ENCODE results near the gene DHRS7B. TPM values are rescaled to one million over a fixed set of nuclear protein-coding genes. Genes with fewer than 3 reads are reported as not detected.
A peak's percentile ranks its signal among the peaks of the same experiment; 100 is the strongest.
"Not testable (repeated sequence)": the region's sequence is repeated elsewhere in the genome, so short reads cannot be mapped to it uniquely, and the experiment has no call there.

DHRS7B gene
- total and polyA plus RNA-seq, 5 experiments from 2014 or later = 6.4 to 11.7 (median 8.0) TPM

- ATAC-seq = no peak
- POLR2A ChIA-PET = no interaction called here
- Mint-ChIP-seq H3K27ac (no peak overlapping the region), H3K9me3 (no peaks in the 10 kb centered on the region), H3K4me3 (no peak overlapping the region), H3K4me1 (peaks cover 0 to 5% (median 1%) of the 10 kb centered on the region in 4 donors), H3K27me3 (no peaks in the 10 kb centered on the region), H3K36me3 (peaks cover 0 to 45% (median 13%) of the 10 kb centered on the region in 3 donors)
- DNase-seq = no peak
Observed at GRCh38 chr17:21176773-21177395, 50.1 kb downstream of the DHRS7B start.

GRCh38 chr17:21177401-21177800 is 50.6 kb downstream of the DHRS7B start:
- POLR2A ChIA-PET = no interaction called here
- Mint-ChIP-seq H3K4me1 (peaks cover 0 to 6% (median 1%) of the 10 kb centered on the region in 4 donors), H3K36me3 (peaks cover 0 to 44% (median 13%) of the 10 kb centered on the region in 3 donors), H3K4me3 (no peak overlapping the region), H3K27ac (peak overlapping the region in 1 of 10 donors; percentile 71), H3K27me3 (no peaks in the 10 kb centered on the region), H3K9me3 (no peaks in the 10 kb centered on the region)
- ATAC-seq (no peak), DNase-seq (no peak)

- DNase-seq (no peak), ATAC-seq (no peak)
- H3K4me1 Mint-ChIP-seq = peaks cover 0 to 6% (median under 1%) of the 10 kb centered on the region in 4 donors
- peaks cover 0 to 42% (median 12%) of the 10 kb centered on the region in 3 donors for H3K36me3 Mint-ChIP-seq
- POLR2A ChIA-PET = interaction anchor here (0.6 kb wide), 1 partner anchor 54 kb away, joined by 5 read pairs; no protein-coding TSS in a partner anchor
- no peak overlapping the region for H3K4me3 Mint-ChIP-seq
- peak overlapping the region in 1 of 10 donors; percentile 71 for H3K27ac Mint-ChIP-seq
- H3K9me3 Mint-ChIP-seq = no peaks in the 10 kb centered on the region
- H3K27me3 Mint-ChIP-seq = no peaks in the 10 kb centered on the region
Observed at GRCh38 chr17:21177854-21178600, 51.3 kb downstream of the DHRS7B start.

GRCh38 chr17:21183468-21183867 is 56.7 kb downstream of the DHRS7B start:
- POLR2A ChIA-PET = no interaction called here
- H3K4me3 Mint-ChIP-seq = no peak overlapping the region

GRCh38 chr17:21184570-21184969 is 57.8 kb downstream of the DHRS7B start:
- Mint-ChIP-seq H3K36me3 (peaks cover 3 to 56% (median 13%) of the 10 kb centered on the region in 3 donors), H3K4me1 (peaks cover 0 to 5% (median under 1%) of the 10 kb centered on the region in 4 donors), H3K9me3 (no peaks in the 10 kb centered on the region), H3K27ac (no peak overlapping the region), H3K27me3 (no peaks in the 10 kb centered on the region), H3K4me3 (no peak overlapping the region)
- POLR2A ChIA-PET = no interaction called here
- ATAC-seq = no peak
- DNase-seq = no peak

More at GRCh38 chr17:21183468-21183867, 56.7 kb downstream of the DHRS7B start:
- ATAC-seq (no peak), DNase-seq (no peak)
- H3K4me1 Mint-ChIP-seq = peaks cover 0 to 5% (median under 1%) of the 10 kb centered on the region in 4 donors
- H3K27ac Mint-ChIP-seq = peak overlapping the region in 2 of 10 donors; percentile 3 to 73
- H3K27me3 Mint-ChIP-seq = no peaks in the 10 kb centered on the region
- H3K36me3 Mint-ChIP-seq = peaks cover 3 to 60% (median 13%) of the 10 kb centered on the region in 3 donors
- no peaks in the 10 kb centered on the region for H3K9me3 Mint-ChIP-seq

GRCh38 chr17:21185061-21185460 is 58.3 kb downstream of the DHRS7B start:
- H3K4me3 Mint-ChIP-seq = no peak overlapping the region
- no peak for ATAC-seq
- DNase-seq = no peak
- H3K36me3 Mint-ChIP-seq = peaks cover 3 to 58% (median 12%) of the 10 kb centered on the region in 3 donors
- POLR2A ChIA-PET = no interaction called here
- H3K4me1 Mint-ChIP-seq = peaks cover 0 to 5% (median under 1%) of the 10 kb centered on the region in 4 donors
- no peaks in the 10 kb centered on the region for H3K27me3 Mint-ChIP-seq
- H3K9me3 Mint-ChIP-seq = no peaks in the 10 kb centered on the region
- no peak overlapping the region for H3K27ac Mint-ChIP-seq

- H3K27me3 Mint-ChIP-seq = no peaks in the 10 kb centered on the region
- peak overlapping the region in 1 of 10 donors; percentile 14 for H3K27ac Mint-ChIP-seq
- DNase-seq = no peak
- H3K4me3 Mint-ChIP-seq = no peak overlapping the region
- no peaks in the 10 kb centered on the region for H3K9me3 Mint-ChIP-seq
- peaks cover 3 to 64% (median 12%) of the 10 kb centered on the region in 3 donors for H3K36me3 Mint-ChIP-seq
- peaks cover 0 to 5% (median under 1%) of the 10 kb centered on the region in 4 donors for H3K4me1 Mint-ChIP-seq
- no peak for ATAC-seq
- POLR2A ChIA-PET = no interaction called here
Observed at GRCh38 chr17:21186399-21187187, 59.8 kb downstream of the DHRS7B start.

- H3K4me3 Mint-ChIP-seq = no peak overlapping the region
- no peaks in the 10 kb centered on the region for H3K9me3 Mint-ChIP-seq
- ATAC-seq = no peak
- H3K36me3 Mint-ChIP-seq = peaks cover 3 to 52% (median 6%) of the 10 kb centered on the region in 3 donors
- DNase-seq = no peak
- H3K4me1 Mint-ChIP-seq = peaks cover 0 to 5% (median 2%) of the 10 kb centered on the region in 4 donors
- no peaks in the 10 kb centered on the region for H3K27me3 Mint-ChIP-seq
- POLR2A ChIA-PET = no interaction called here
- peak overlapping the region in 1 of 10 donors; percentile 11 for H3K27ac Mint-ChIP-seq
Observed at GRCh38 chr17:21189361-21189760, 62.6 kb downstream of the DHRS7B start.

- H3K36me3 Mint-ChIP-seq = peaks cover 2 to 51% (median 3%) of the 10 kb centered on the region in 3 donors
- H3K4me1 Mint-ChIP-seq = peaks cover 0 to 7% (median 3%) of the 10 kb centered on the region in 4 donors
- POLR2A ChIA-PET = no interaction called here
- peak overlapping the region in 4 of 10 donors; percentile 30 to 67 (median 44) for H3K27ac Mint-ChIP-seq
- ATAC-seq (no peak), DNase-seq (no peak)
- H3K9me3 Mint-ChIP-seq = no peaks in the 10 kb centered on the region
- H3K27me3 Mint-ChIP-seq = no peaks in the 10 kb centered on the region
- no peak overlapping the region for H3K4me3 Mint-ChIP-seq
Observed at GRCh38 chr17:21190078-21190477, 63.3 kb downstream of the DHRS7B start.

GRCh38 chr17:21191698-21192097 is 64.9 kb downstream of the DHRS7B start:
- Mint-ChIP-seq H3K4me1 (peaks cover 0 to 7% (median 3%) of the 10 kb centered on the region in 4 donors), H3K4me3 (no peak overlapping the region), H3K9me3 (no peaks in the 10 kb centered on the region), H3K27ac (peak overlapping the region in 1 of 10 donors; percentile 51), H3K27me3 (no peaks in the 10 kb centered on the region), H3K36me3 (peaks cover under 1 to 50% (median 2%) of the 10 kb centered on the region in 3 donors)
- DNase-seq (no peak), ATAC-seq (no peak)
- POLR2A ChIA-PET = no interaction called here

GRCh38 chr17:21192414-21192813 is 65.7 kb downstream of the DHRS7B start:
- H3K4me1 Mint-ChIP-seq, ATAC-seq, H3K4me3 Mint-ChIP-seq, H3K9me3 Mint-ChIP-seq, DNase-seq, H3K27me3 Mint-ChIP-seq: not testable (repeated sequence)
- peak overlapping the region in 2 of 10 donors; percentile 12 to 39 for H3K27ac Mint-ChIP-seq
- peaks cover 0 to 53% (median 2%) of the 10 kb centered on the region in 3 donors for H3K36me3 Mint-ChIP-seq
- POLR2A ChIA-PET = interaction anchor here (0.5 kb wide), 1 partner anchor 16 kb away, joined by 4 read pairs; no protein-coding TSS in a partner anchor

GRCh38 chr17:21193031-21193430 is 66.3 kb downstream of the DHRS7B start:
- Mint-ChIP-seq H3K27ac (peak overlapping the region in 5 of 10 donors; percentile 12 to 67 (median 40)), H3K36me3 (peaks cover 0 to 58% (median 7%) of the 10 kb centered on the region in 3 donors), H3K4me3 (no peak overlapping the region), H3K27me3 (no peaks in the 10 kb centered on the region), H3K9me3 (no peaks in the 10 kb centered on the region), H3K4me1 (peaks cover 0 to 7% (median 5%) of the 10 kb centered on the region in 4 donors)
- ATAC-seq (no peak), DNase-seq (no peak)
- POLR2A ChIA-PET = no interaction called here

All from naive thymus-derived CD8-positive, alpha-beta T cell (primary cell).